ENCODE measurements around the gene ITGBL1.

The ITGBL1 gene

GRCh38 chr13:101624981-101625380 lies 172.5 kb downstream of the ITGBL1 start (continued):
- TF ChIP-seq TSHZ1 (tag by site-specific recombination; IDR thresholded peaks at IDR 0.05; ENCODE audit: borderline replicate concordance) (no peak), ZNF280D (tag by site-specific recombination; IDR thresholded peaks at IDR 0.05) (no peak), ZNF473 (tag by site-specific recombination; IDR thresholded peaks at IDR 0.05) (no peak), ZFP3 (tag by site-specific recombination; IDR thresholded peaks at IDR 0.05; ENCODE audit: low read depth) (no peak), ZNF707 (tag by site-specific recombination; IDR thresholded peaks at IDR 0.05) (no peak), KLF1 (tag by site-specific recombination; IDR thresholded peaks at IDR 0.05) (no peak), ZNF112 (tag by site-specific recombination; IDR thresholded peaks at IDR 0.05) (no peak), CTCF (tag by site-specific recombination; IDR thresholded peaks at IDR 0.05) (no peak)

- ChIA-PET CTCF (interaction anchor here (0.6 kb wide), 2 partner anchors 95 to 1895 kb away, joined by 3 to 4 read pairs; no protein-coding TSS in a partner anchor), POLR2A (no interaction called here)
- Histone ChIP-seq H3K4me1 (ENCODE audit: control insufficient read depth, insufficient read depth, low read length) (no peaks in the 10 kb centered on the region), H3K27ac (ENCODE audit: extremely low read depth, low read depth, low read length) (no peak overlapping the region), H3K36me3 (ENCODE audit: control insufficient read depth in 2 of 2, insufficient read depth in 1 of 2, low read length in 2 of 2) (no peaks in the 10 kb centered on the region), H3K9me3 (ENCODE audit: control insufficient read depth, insufficient read depth, low read depth, low read length) (no peaks in the 10 kb centered on the region), H3K4me3 (ENCODE audit: low read depth, low read length) (no peak overlapping the region)
- TF ChIP-seq ZNF155 (tag by site-specific recombination; IDR thresholded peaks at IDR 0.05) (no peak), ZNF174 (tag by site-specific recombination; IDR thresholded peaks at IDR 0.05) (no peak), ZNF560 (tag by site-specific recombination; IDR thresholded peaks at IDR 0.05; ENCODE audit: borderline replicate concordance) (no peak), ZNF280C (tag by site-specific recombination; IDR thresholded peaks at IDR 0.05) (no peak), ZSCAN16 (tag by site-specific recombination; IDR thresholded peaks at IDR 0.05) (no peak)
- TF ChIP-seq, protein P1, sequence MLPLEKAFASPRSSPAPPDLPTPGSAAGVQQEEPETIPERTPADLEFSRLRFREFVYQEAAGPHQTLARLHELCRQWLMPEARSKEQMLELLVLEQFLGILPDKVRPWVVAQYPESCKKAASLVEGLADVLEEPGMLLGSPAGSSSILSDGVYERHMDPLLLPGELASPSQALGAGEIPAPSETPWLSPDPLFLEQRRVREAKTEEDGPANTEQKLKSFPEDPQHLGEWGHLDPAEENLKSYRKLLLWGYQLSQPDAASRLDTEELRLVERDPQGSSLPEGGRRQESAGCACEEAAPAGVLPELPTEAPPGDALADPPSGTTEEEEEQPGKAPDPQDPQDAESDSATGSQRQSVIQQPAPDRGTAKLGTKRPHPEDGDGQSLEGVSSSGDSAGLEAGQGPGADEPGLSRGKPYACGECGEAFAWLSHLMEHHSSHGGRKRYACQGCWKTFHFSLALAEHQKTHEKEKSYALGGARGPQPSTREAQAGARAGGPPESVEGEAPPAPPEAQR (tag by site-specific recombination; IDR thresholded peaks at IDR 0.05): no peak
These were observed 174.6 kb downstream of the ITGBL1 start for GRCh38 chr13:101626925-101627555.

Measured in HEK293 (cell line).